BJ (cell line): Measurements from ENCODE around the gene TRAPPC2L. TPM values are rescaled to one million over a fixed set of nuclear protein-coding genes. Genes with fewer than 3 reads are reported as not detected.

Experiments
- CTCF ChIA-PET: fragments of 350-600 bp; formaldehyde crosslinking; extraction: SDS; loops from one replicate; lab custom pipeline; 2021; ENCODE audit warnings: antibody characterized with exemption, inconsistent platforms; lab: Yijun Ruan, JAX
- POLR2A ChIA-PET: fragments of 300-600 bp; sonication (Branson Sonifier 250); formaldehyde crosslinking; extraction: SDS; loops from one replicate; lab custom pipeline; 2021; ENCODE audit warnings: antibody characterized with exemption; lab: Charles Lee
- DNase-seq: peaks from one replicate; pipeline ENCODE4 v3.0.0-alpha.2; 2011; ENCODE audit warnings: low read depth
- H3K27me3 ChIP-seq: 2 replicates; pipeline ENCODE4 v1.6.0; 2011; ENCODE audit warnings: low read length; ENCODE audit not compliant: control insufficient read depth, insufficient read depth
- H3K36me3 ChIP-seq: 2 replicates; pipeline ENCODE4 v1.5.1; 2011; ENCODE audit warnings: low read length; ENCODE audit not compliant: control insufficient read depth, insufficient read depth
- H3K4me3 ChIP-seq: 2 replicates; pipeline ENCODE4 v1.5.1; 2011; ENCODE audit warnings: low read depth, mild to moderate bottlenecking, control low read depth, low read length
- polyA plus RNA-seq: library from polyadenylated mRNA; depleted of rRNA; stranded (reverse); fragments of >200 nt; gene quantifications from 2 replicates; pipeline ENCODE4 v1.2.3, GENCODE V29; 2011
- TF ChIP-seq, protein P1 (sequence below): IDR thresholded peaks from 2 replicates; pipeline ENCODE4 v1.5.1; 2011; ENCODE audit warnings: low read depth, mild to moderate bottlenecking, control low read depth, inconsistent platforms, low read length, moderate library complexity; ENCODE audit not compliant: insufficient read depth

The TRAPPC2L gene
- polyA plus RNA-seq, 1 experiment = 84.8 TPM

GRCh38 chr16:88809676-88810165 lies 47.2 kb upstream of the TRAPPC2L start:
- POLR2A ChIA-PET = interaction anchor here (0.6 kb wide), 1 partner anchor 12 kb away, joined by 3 read pairs; no protein-coding TSS in a partner anchor
- peaks cover 8% of the 10 kb centered on the region for H3K36me3 ChIP-seq

DNA sequence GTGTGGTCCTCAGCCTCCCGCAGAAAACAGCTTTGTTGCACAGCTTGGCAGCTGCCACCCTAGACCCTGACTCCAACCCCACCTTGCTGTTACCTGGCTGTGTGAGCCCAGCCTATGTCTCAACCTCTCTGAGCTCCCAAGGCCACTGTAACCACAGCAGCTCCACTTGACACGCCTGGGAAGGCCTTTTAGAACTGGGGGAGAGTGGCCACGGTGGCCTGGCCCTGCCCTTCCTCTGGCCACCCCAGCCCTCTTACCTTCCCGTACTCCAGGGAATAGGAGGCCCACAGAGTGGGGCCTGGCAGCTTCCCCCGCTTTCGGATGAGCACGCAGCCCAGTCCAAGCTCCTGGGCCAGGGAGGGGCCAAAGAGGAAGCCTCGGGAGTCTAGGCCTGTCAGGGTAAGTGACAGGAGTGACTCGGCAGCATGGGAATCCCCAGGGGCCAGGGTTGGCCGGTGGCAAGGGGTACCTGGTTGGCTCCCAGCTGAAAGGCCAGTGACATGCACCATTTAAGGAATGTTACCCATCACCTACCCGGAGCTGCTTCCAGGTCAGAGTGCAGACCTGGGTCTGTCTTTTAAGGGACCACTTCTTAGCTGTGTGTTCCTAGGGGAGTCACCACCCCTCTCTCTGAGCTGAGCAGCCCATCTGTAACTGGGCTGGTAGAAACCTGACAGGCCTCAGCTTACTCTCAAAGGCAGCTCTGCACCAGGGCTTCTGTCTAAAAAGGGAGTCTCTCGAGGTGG lies 46.6 kb upstream of the TRAPPC2L start:
- TF ChIP-seq, protein P1, sequence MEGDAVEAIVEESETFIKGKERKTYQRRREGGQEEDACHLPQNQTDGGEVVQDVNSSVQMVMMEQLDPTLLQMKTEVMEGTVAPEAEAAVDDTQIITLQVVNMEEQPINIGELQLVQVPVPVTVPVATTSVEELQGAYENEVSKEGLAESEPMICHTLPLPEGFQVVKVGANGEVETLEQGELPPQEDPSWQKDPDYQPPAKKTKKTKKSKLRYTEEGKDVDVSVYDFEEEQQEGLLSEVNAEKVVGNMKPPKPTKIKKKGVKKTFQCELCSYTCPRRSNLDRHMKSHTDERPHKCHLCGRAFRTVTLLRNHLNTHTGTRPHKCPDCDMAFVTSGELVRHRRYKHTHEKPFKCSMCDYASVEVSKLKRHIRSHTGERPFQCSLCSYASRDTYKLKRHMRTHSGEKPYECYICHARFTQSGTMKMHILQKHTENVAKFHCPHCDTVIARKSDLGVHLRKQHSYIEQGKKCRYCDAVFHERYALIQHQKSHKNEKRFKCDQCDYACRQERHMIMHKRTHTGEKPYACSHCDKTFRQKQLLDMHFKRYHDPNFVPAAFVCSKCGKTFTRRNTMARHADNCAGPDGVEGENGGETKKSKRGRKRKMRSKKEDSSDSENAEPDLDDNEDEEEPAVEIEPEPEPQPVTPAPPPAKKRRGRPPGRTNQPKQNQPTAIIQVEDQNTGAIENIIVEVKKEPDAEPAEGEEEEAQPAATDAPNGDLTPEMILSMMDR = no peak
- POLR2A ChIA-PET = interaction anchor here (0.6 kb wide), 1 partner anchor 12 kb away, joined by 3 read pairs; no protein-coding TSS in a partner anchor
- no peaks in the 10 kb centered on the region for H3K27me3 ChIP-seq
- peak overlapping the region; percentile 86 for H3K4me3 ChIP-seq
- DNase-seq = no peak
- CTCF ChIA-PET = interaction anchor here (0.7 to 2.4 kb wide), 4 partner anchors 9 to 73 kb away, joined by 3 to 11 read pairs (median 4); partner anchors contain the start of genes GALNS and TRAPPC2L
- H3K36me3 ChIP-seq = peaks cover 8% of the 10 kb centered on the region

More at GRCh38 chr16:88809676-88810165, 47.2 kb upstream of the TRAPPC2L start:
- no peak overlapping the region for H3K4me3 ChIP-seq
- DNase-seq = no peak
- CTCF ChIA-PET = interaction anchor here (0.7 to 2.4 kb wide), 4 partner anchors 9 to 72 kb away, joined by 3 to 11 read pairs (median 4); no protein-coding TSS in a partner anchor
- H3K27me3 ChIP-seq = no peaks in the 10 kb centered on the region
- TF ChIP-seq, protein P1 = no peak

GRCh38 chr16:88810912-88811768 lies 45.8 kb upstream of the TRAPPC2L start:
- TF ChIP-seq, protein P1 = no peak
- POLR2A ChIA-PET = interaction anchor here (0.5 kb wide), 1 partner anchor 35 kb away, joined by 12 read pairs; no protein-coding TSS in a partner anchor

GRCh38 chr16:88811769-88812512 lies 45.0 kb upstream of the TRAPPC2L start, which contains the start of gene APRT:
APRT (minus strand) TSS chr16:88811928; CDS start chr16:88811899, 29 bp downstream.
- POLR2A ChIA-PET = interaction anchor here (0.5 kb wide), 1 partner anchor 34 kb away, joined by 12 read pairs; no protein-coding TSS in a partner anchor
- peak; percentile 79 for DNase-seq
- Histone ChIP-seq H3K4me3 (peak within 1 kb of the TSS; percentile 86), H3K27me3 (no peaks in the 10 kb centered on the region), H3K36me3 (peaks cover 8% of the 10 kb centered on the region)
- TF ChIP-seq, protein P1 = no peak
- CTCF ChIA-PET = interaction anchor here (1.0 to 2.4 kb wide), 6 partner anchors 9 to 75 kb away, joined by 3 to 11 read pairs (median 4); partner anchors contain the start of genes GALNS and TRAPPC2L

More at GRCh38 chr16:88810912-88811768, 45.8 kb upstream of the TRAPPC2L start:
- DNase-seq = no peak
- Histone ChIP-seq H3K27me3 (no peaks in the 10 kb centered on the region), H3K36me3 (peaks cover 8% of the 10 kb centered on the region), H3K4me3 (peak overlapping the region; percentile 86)
- CTCF ChIA-PET = interaction anchor here (1.0 to 2.4 kb wide), 4 partner anchors 10 to 74 kb away, joined by 3 to 11 read pairs (median 4); partner anchors contain the start of genes GALNS and TRAPPC2L
